ENCODE measurements around the gene CMIP.

GRCh38 chr16:81606039-81606438, 161.4 kb downstream of the CMIP start:
- TF ChIP-seq CTCF (IDR thresholded peaks at IDR 0.05) (no peak), EZH2 (IDR thresholded peaks at IDR 0.05) (no peak)

Data from neural progenitor cell (in vitro differentiated cells).